HS-27A (cell line): ENCODE measurements around the gene NOC4L.
"Not testable (repeated sequence)": the region's sequence is repeated elsewhere in the genome, so short reads cannot be mapped to it uniquely, and the experiment has no call there.

Experiments used
- DNase-seq: peaks from one replicate; pipeline ENCODE4 v3.0.0-alpha.2; 2012; ENCODE audit warnings: low read depth, missing footprints

NOC4L gene

DNA sequence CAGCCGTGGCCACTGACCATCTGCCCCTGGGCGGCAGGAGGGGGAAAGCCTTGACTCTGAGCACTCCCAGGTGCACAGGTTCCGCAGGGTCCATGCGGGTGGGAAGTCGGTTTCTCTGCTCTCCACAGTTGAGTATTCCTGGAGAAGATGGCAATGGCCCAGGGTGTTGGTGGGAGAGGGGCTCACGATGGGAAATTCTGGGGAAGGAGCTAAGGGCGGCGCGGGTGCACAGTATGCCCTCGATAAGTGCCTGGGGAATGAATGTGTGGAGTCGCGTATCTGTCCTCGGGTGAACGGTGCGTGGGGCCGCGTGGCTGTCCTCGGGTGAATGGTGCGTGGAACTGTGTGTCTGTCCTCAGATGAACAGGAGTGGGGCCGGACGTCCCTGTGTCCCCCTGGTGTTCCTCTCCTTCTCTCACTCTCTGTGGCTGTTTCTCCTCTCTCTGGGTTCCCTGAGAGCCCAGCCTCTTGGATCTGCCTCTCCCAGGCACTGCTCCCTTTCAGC, 38.0 kb downstream of the NOC4L start:
- DNase-seq: no peak

GRCh38 chr12:132182711-132183365, 38.6 kb downstream of the NOC4L start:
- DNase-seq: no peak

DNA sequence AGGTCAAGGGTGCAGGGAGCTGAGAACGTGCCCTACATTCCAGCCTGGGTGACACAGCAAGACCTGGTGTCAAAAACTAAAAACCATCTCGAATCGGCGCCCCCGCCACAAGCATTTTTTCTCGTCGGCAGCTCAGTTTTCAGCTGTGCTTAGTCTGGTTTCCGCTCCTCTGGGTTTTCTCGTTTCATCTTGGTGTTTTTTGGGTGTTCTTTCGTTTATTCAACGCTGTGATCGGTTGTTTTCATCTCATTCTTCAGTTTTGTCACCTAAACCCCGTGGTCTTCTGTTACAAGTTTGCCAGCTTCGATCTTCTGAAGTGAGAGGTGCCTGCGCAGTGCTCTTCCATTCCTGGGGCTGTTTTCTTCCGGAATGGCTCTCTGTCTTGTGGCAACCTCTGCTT, 41.4 kb downstream of the NOC4L start:
- no peak for DNase-seq

DNA sequence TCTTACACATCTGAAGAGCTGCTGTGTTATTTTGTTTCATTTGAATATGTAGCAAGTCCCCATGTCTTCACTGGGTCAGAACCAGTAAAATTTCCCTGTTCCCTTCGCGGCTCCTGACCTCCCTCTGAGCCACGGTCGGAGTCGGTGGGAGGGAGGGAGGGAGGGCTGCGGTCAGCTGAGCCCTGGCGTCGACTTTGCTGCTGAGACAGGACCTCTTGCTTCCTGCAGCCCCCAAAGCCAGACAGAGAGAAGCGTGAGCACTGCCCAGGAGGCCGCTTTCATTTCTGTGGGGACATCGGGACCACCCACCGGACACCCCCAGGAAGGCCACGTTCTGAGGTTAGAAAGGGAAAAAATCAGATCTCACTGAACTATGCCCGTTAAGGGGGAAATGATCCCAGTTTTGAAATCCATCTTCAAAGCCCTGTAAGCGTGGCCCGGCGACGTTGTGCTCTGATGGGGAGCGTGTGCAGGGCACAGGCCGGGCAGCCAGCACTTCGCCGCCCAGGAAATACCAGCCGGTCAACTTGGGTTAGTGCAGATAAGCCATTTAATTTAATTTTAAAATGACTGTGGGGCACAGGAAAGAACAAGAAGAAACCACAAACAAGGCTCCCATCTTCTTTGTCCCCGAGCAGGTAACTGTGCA, 42.1 kb downstream of the NOC4L start:
- DNase-seq: no peak

DNA sequence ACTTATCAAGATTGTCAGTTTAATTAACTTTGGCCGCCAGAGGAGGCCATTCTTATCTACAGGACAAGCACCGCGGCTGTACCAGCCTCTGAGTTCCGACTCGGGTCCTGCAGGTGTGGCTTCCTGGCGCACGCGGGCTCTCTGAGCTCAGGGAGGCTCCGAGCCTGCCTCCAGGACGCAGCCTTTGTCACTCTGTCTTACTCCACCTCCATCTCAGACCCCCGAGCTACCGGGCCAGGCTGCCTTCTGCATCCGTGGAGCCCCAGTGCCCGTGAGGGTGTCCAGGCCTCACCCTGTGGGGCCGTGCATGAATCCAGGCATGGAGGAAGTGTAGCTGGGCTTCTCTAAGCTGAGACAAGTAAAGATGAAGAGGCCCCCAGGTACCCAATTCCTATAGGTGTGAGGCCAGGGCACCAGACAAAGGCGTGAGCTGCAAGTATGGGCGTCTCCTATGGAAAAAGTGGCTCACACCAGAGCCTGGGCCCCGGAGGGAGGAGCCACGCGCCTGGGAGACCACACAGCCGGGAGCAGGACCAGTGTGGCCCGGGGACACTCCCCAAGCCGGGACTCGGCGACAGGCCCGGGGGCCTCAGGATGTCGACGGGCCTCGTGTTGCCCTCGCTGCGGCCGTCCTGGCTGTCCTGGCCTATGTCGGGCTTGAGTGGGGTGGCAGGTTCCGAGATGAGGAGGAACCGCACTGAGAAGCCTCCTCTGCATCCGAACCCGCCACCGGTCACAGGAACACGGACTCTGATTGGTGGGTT, 42.8 kb downstream of the NOC4L start:
- DNase-seq: no peak

GRCh38 chr12:132187646-132188450, 43.6 kb downstream of the NOC4L start:
- no peak for DNase-seq

GRCh38 chr12:132188451-132188901, 44.2 kb downstream of the NOC4L start:
- no peak for DNase-seq

GRCh38 chr12:132188916-132189325, 44.7 kb downstream of the NOC4L start:
- DNase-seq: no peak

GRCh38 chr12:132189378-132190011, 45.2 kb downstream of the NOC4L start:
- no peak for DNase-seq

DNA sequence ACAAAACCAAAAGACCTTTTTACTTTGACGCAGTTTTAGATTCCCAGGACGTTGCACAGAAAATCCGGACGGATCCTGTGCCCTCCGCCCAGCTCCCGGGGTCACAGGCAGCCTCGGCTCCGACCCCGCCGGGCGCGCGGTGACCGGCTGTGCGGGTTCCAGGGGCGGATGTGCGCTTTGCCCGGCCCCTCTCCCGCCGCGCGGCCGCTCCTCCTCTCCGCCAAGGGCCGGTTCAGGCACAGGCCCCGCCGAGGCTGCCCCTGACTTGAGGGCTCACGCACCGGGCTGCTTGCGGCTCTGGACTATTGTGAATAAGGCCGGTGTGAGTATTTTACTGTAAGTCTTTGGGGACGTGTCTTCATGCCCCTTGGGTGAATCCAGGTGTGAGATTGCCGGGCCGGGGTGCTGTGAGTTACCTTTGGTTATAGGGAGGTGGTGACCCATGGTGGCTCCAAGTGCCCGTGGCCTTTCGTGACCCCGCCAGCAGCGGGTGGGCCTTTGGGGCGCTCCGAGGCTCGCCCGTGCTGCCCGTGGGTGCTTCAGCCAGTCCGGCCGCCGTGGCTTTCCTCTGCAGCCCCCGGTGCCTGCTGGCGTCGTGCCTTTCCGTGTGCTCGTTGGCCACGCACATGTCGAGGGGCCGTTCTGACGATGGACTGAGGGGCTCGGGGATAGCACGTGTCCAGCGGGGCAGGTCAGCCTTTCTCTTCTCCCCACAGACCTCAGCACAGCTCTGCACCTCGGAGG, 45.9 kb downstream of the NOC4L start:
- no peak for DNase-seq

DNA sequence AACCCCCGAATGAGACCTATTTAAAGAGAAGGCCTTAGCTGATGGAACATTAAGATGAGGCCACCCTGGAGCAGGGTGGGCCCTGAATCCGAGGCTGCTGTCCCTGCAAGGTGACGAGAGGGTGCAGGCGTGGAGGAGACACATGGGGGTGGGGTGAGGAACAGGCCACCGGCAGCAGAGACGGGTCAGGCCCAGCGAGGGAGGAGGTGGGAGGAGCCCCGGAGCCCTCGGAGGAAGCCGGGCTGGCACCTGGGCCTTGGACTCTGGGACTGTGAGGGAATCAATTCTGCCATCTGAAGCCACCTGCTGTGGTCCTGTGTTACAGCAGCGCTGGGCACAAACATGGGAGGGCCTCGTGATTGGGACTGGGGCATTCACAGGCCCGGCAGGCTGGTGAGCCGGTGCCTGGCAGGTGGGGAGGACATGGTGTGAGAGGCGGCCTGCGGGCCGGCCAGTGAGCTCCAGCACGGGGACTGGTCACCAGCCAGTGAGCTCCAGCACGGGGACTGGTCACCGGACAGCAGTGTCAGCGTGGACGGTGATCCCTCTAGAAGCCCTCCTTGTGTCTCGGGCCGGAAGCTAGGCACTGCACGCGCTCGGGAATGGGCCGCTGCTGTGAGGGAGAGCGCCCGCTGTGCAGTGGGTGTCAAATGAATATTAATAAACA, 46.7 kb downstream of the NOC4L start:
- no peak for DNase-seq

DNA sequence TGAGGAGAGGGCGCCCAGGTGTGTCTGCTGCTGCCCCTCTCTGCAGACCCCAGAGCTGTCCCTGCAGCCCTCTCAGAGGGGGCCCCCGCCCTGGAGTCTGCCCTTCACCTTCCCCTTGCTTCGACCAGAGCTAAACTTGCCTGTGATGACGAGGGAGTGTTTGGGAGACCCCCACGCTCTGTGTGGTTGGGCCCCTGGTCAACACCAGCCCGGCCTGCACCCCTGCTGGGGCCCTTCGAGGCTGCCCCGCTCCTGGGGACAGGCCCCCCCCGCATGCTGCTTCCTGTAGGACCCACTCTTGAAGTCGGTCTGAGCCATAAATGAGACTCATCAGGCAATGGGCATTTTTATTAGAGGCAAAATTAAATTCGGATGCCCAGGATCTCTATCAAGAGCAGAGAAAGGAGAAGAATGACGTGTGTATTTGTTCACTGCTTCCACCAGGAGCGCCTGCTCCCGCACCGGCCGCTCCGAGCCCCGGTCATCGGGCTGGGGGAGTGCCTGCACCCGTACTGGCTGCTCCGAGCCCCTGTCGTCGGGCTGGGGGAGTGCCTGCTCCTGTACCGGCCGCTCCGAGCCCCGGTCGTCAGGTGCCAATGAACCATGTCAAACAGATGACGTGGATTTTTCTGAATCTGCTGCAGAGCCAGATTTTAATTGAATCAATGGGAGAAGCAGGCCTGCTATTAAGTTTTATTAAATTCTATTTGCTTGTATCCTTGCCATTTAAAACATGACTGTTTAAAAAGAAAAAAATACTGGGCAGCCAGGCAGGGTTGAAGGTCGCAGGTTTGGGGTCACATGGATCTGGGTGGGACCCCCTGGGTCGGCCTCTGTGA, 47.7 kb downstream of the NOC4L start:
- DNase-seq: no peak

- DNase-seq: no peak
Measured at GRCh38 chr12:132194056-132194455, 49.8 kb downstream of the NOC4L start.

DNA sequence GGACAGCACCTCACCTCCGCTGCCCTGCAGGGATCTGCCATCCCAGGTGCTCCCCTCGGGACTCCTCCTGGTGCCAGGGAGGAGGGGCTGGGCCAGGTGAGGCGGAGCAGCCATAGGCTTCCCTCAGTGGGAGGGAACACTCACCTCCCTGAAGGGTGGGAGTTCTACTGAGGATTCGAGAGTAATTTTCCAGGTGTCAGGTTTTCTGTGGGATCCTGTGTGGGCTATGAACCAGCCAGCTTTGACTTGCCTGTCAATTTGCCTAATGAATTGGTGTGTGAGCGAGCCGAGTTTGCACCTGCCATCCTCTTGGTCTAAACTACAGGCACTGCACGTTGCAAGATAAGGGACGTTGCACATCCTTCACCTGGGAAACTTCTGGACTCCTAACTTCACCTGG, 50.3 kb downstream of the NOC4L start:
- DNase-seq: no peak

GRCh38 chr12:132195242-132195641, 51.0 kb downstream of the NOC4L start:
- not testable (repeated sequence) for DNase-seq

DNA sequence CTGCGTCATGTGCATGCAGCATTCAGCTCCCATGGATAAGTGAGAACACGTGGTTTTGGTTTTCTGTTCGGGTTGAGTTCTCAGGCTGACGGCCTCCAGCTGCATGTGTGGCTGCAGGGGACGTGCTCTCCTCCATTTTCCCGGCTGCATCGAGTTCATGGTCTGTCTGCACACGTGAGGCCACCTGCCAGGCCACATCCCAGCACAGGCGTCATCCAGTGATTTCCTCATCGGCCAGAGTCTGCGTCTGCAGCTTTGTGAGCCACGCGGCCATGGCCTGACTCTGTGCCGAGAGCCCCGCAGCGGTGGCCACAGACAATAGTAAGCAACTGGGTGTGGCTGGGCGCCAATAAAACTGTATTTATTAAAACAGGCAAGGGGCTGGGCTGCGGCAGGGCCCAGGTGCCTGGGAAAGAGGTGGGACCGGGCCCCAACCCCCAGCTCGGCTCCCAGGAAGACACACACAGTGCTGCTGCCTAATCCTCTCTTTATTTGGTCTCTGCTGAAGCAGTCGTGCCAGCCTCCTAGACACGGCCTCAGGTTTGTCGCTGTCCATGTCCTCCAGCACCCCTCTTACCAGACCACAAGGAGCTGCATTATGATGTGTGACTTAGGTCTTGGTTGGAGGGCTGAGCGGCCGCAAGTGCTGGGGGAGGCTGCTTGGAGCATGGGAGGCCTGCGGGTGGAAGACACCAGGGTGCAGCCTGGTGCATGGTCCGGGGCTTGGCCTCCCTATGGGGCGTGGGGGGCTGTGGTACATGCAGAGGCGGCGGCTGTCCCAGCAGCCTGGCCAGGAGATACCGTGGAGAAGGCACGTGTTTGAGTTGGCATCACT, 52.0 kb downstream of the NOC4L start:
- no peak for DNase-seq

GRCh38 chr12:132196873-132197390, 52.7 kb downstream of the NOC4L start:
- no peak for DNase-seq
